ENCODE results near the gene LIMK1. TPM values are rescaled to one million over a fixed set of nuclear protein-coding genes. Genes with fewer than 3 reads are reported as not detected.

The LIMK1 gene
- total RNA-seq, 1 donor from 2014 or later: 65.1 TPM

- TF ChIP-seq, protein P1, sequence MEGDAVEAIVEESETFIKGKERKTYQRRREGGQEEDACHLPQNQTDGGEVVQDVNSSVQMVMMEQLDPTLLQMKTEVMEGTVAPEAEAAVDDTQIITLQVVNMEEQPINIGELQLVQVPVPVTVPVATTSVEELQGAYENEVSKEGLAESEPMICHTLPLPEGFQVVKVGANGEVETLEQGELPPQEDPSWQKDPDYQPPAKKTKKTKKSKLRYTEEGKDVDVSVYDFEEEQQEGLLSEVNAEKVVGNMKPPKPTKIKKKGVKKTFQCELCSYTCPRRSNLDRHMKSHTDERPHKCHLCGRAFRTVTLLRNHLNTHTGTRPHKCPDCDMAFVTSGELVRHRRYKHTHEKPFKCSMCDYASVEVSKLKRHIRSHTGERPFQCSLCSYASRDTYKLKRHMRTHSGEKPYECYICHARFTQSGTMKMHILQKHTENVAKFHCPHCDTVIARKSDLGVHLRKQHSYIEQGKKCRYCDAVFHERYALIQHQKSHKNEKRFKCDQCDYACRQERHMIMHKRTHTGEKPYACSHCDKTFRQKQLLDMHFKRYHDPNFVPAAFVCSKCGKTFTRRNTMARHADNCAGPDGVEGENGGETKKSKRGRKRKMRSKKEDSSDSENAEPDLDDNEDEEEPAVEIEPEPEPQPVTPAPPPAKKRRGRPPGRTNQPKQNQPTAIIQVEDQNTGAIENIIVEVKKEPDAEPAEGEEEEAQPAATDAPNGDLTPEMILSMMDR (IDR thresholded peaks at IDR 0.05; ENCODE audit: unreplicated experiment): no peak
- no peak overlapping the region for H3K4me3 Mint-ChIP-seq (ENCODE audit: low read depth)
- H3K36me3 Mint-ChIP-seq (ENCODE audit: insufficient read depth): no peaks in the 10 kb centered on the region
- H3K4me1 Mint-ChIP-seq (ENCODE audit: low read depth): peaks cover 4% of the 10 kb centered on the region
- H3K27ac Mint-ChIP-seq: no peak overlapping the region
- peaks cover 10% of the 10 kb centered on the region for H3K27me3 Mint-ChIP-seq
- no peak for DNase-seq (ENCODE audit: low spot score, unreplicated experiment)
- H3K9me3 Mint-ChIP-seq (ENCODE audit: low read depth): no peaks in the 10 kb centered on the region
Observed at GRCh38 chr7:74047804-74048380, 35.7 kb upstream of the LIMK1 start.

DNA sequence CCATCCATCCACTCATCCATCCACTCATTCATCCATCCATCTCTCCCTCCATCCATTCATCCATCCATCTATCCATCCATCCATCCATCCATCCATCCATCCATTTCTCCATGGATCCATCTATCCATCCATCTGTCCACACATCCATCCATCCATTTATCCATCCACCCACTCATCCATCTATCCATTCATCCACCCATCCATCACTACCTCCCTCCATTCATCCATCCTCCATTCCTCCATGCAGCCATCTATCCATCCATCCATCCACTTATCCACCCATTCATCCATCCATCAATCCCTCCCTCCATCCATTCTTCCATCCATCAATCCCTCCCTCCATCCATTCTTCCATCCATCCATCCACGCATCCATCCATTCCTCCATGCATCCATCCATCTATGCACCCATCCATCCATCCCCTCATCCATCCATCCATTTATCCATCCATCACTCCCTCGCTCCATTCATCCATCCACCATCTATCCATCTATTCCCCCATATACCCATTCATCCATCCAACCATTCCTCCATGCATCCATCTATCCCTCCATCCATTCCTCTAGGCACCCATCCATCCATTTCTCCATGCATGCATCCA, 34.5 kb upstream of the LIMK1 start:
- peaks cover 10% of the 10 kb centered on the region for H3K27me3 Mint-ChIP-seq
- H3K4me1 Mint-ChIP-seq (ENCODE audit: low read depth): no peaks in the 10 kb centered on the region
- no peak overlapping the region for H3K4me3 Mint-ChIP-seq (ENCODE audit: low read depth)
- no peaks in the 10 kb centered on the region for H3K9me3 Mint-ChIP-seq (ENCODE audit: low read depth)
- DNase-seq (ENCODE audit: low spot score, unreplicated experiment): no peak
- H3K27ac Mint-ChIP-seq: no peak overlapping the region
- TF ChIP-seq, protein P1 (IDR thresholded peaks at IDR 0.05; ENCODE audit: unreplicated experiment): no peak
- no peaks in the 10 kb centered on the region for H3K36me3 Mint-ChIP-seq (ENCODE audit: insufficient read depth)

GRCh38 chr7:74049997-74050798, 33.4 kb upstream of the LIMK1 start:
- TF ChIP-seq, protein P1 (IDR thresholded peaks at IDR 0.05; ENCODE audit: unreplicated experiment): no peak
- Mint-ChIP-seq H3K9me3 (ENCODE audit: low read depth) (no peaks in the 10 kb centered on the region), H3K36me3 (ENCODE audit: insufficient read depth) (no peaks in the 10 kb centered on the region), H3K4me3 (ENCODE audit: low read depth) (no peak overlapping the region), H3K27me3 (peaks cover 10% of the 10 kb centered on the region), H3K4me1 (ENCODE audit: low read depth) (no peaks in the 10 kb centered on the region), H3K27ac (no peak overlapping the region)
- no peak for DNase-seq (ENCODE audit: low spot score, unreplicated experiment)

- no peaks in the 10 kb centered on the region for H3K36me3 Mint-ChIP-seq (ENCODE audit: insufficient read depth)
- no peak overlapping the region for H3K27ac Mint-ChIP-seq
- no peaks in the 10 kb centered on the region for H3K4me1 Mint-ChIP-seq (ENCODE audit: low read depth)
- H3K4me3 Mint-ChIP-seq (ENCODE audit: low read depth): no peak overlapping the region
- H3K9me3 Mint-ChIP-seq (ENCODE audit: low read depth): no peaks in the 10 kb centered on the region
- TF ChIP-seq, protein P1 (IDR thresholded peaks at IDR 0.05; ENCODE audit: unreplicated experiment): no peak
- peaks cover 6% of the 10 kb centered on the region for H3K27me3 Mint-ChIP-seq
- no peak for DNase-seq (ENCODE audit: low spot score, unreplicated experiment)
Observed at GRCh38 chr7:74051193-74051592, 32.4 kb upstream of the LIMK1 start.

GRCh38 chr7:74051629-74052410, 31.8 kb upstream of the LIMK1 start:
- TF ChIP-seq, protein P1 (IDR thresholded peaks at IDR 0.05; ENCODE audit: unreplicated experiment): peak; percentile 57
- no peaks in the 10 kb centered on the region for H3K4me1 Mint-ChIP-seq (ENCODE audit: low read depth)
- H3K27me3 Mint-ChIP-seq: peaks cover 6% of the 10 kb centered on the region
- DNase-seq (ENCODE audit: low spot score, unreplicated experiment): peak; percentile 52
- no peak overlapping the region for H3K27ac Mint-ChIP-seq
- no peaks in the 10 kb centered on the region for H3K9me3 Mint-ChIP-seq (ENCODE audit: low read depth)
- H3K36me3 Mint-ChIP-seq (ENCODE audit: insufficient read depth): no peaks in the 10 kb centered on the region
- no peak overlapping the region for H3K4me3 Mint-ChIP-seq (ENCODE audit: low read depth)

Data from progenitor cell of endocrine pancreas (in vitro differentiated cells).